Effector memory CD4-positive, alpha-beta T cell (primary cell): Measurements from ENCODE around the gene KLHL29.

Experiments used
- DNase-seq, 3 donors: peaks; one replicate each; pipeline ENCODE4 v3.0.0-alpha.2; 2020
- H3K27ac ChIP-seq: 2 replicates; pipeline ENCODE4 v1.7.0; 2013; ENCODE audit warnings: mild to moderate bottlenecking, low read length, moderate library complexity; ENCODE audit not compliant: insufficient read depth, poor library complexity, severe bottlenecking
- H3K27me3 ChIP-seq: replicated peaks from 2 replicates; pipeline ENCODE4 v1.7.0; 2013; ENCODE audit warnings: mild to moderate bottlenecking, low read length; ENCODE audit not compliant: insufficient read depth, control insufficient read depth, poor library complexity, severe bottlenecking
- H3K36me3 ChIP-seq: 2 replicates; pipeline ENCODE4 v1.7.0; 2013; ENCODE audit warnings: mild to moderate bottlenecking, low read length, moderate library complexity; ENCODE audit not compliant: control insufficient read depth, insufficient read depth
- H3K4me1 ChIP-seq: 2 replicates; pipeline ENCODE4 v1.7.0; 2013; ENCODE audit warnings: low read length, mild to moderate bottlenecking; ENCODE audit not compliant: control insufficient read depth, insufficient read depth, poor library complexity, severe bottlenecking
- H3K4me3 ChIP-seq: 2 replicates; pipeline ENCODE4 v1.7.0; 2013; ENCODE audit warnings: low read length, low read depth, mild to moderate bottlenecking; ENCODE audit not compliant: insufficient read depth, poor library complexity, severe bottlenecking
- H3K9me3 ChIP-seq: 2 replicates; pipeline ENCODE4 v1.7.0; 2013; ENCODE audit warnings: mild to moderate bottlenecking, low read length, moderate library complexity; ENCODE audit not compliant: control insufficient read depth

KLHL29 gene

DNA sequence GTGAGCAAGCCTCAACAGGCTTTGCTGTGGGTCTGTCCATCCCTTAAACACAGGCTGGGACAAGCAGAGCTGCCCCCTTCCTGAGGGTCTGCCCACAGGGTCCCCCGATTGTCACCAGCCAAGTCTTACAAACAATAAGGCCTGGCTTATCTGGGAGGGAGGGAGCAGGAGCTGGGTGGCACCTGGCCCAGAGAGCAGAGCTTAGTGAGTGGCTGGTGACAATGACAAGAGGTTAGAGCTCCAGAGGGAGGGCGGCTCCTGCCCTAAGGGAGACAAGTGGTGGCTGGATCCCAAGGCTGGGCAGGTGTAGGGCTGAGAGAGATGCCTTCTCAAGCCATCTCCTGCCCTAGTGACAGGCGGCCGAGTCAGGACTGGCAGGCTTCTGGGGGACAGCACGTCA is 125.5 kb downstream of the KLHL29 start:
- DNase-seq: no peak
- Histone ChIP-seq H3K4me3 (no peak overlapping the region), H3K9me3 (no peaks in the 10 kb centered on the region), H3K27ac (no peak overlapping the region), H3K36me3 (no peaks in the 10 kb centered on the region), H3K27me3 (no peaks in the 10 kb centered on the region), H3K4me1 (no peaks in the 10 kb centered on the region)

DNA sequence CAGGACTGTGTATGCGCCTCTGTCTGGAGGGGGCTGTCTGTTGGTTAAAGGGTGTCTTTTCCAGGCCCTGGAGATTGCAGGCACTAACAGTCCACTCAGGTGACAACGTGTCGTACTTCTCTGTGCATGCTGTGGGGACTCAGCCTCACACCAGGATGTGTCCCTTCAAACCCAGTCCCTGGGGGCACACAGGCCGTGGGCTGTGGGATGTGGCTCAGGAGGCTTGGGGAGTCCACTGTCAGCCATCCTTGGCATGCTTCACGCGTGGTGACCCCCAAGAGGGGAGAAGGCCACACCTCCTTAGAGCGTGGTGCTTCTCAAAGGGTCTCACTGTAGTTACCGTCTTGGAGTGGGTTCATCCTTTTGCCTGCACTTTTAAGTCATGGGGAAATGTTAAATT is 127.8 kb downstream of the KLHL29 start:
- no peak for DNase-seq
- no peaks in the 10 kb centered on the region for H3K27me3 ChIP-seq
- no peaks in the 10 kb centered on the region for H3K4me1 ChIP-seq
- H3K27ac ChIP-seq: no peak overlapping the region
- no peaks in the 10 kb centered on the region for H3K9me3 ChIP-seq
- H3K36me3 ChIP-seq: no peaks in the 10 kb centered on the region
- H3K4me3 ChIP-seq: no peak overlapping the region

DNA sequence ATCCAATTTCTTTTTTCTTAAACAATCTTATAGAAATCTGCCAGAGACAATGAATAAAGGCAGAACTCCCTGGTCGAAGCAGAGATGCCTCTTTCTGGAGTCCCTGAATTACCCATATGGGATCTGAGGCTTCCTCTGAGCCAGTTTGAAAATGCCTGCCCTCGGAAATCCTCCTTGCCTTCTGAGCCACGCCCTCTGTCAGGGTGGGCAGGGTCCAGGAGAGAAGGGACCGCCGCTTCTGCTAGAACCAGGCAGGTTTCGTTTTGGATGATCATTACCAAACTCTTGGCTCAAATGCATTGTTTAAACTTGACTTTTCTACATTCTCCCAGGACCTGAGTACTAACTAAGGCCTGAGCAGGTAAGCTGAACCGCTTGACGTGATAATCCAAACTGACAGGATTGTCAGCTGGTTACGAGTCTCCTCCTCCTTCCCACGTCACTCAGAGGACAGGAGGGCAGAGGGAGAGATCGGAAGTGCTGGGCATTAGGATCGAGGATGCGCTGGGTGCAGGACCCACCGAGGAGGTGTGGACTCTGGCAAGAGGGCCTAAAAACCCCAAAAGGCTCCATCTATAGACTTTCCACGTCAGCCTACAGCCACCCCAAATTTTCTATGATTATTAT is 128.4 kb downstream of the KLHL29 start:
- H3K9me3 ChIP-seq: no peaks in the 10 kb centered on the region
- H3K36me3 ChIP-seq: no peaks in the 10 kb centered on the region
- H3K27me3 ChIP-seq: no peaks in the 10 kb centered on the region
- H3K4me1 ChIP-seq: no peaks in the 10 kb centered on the region
- H3K27ac ChIP-seq: no peak overlapping the region
- H3K4me3 ChIP-seq: no peak overlapping the region
- no peak for DNase-seq

DNA sequence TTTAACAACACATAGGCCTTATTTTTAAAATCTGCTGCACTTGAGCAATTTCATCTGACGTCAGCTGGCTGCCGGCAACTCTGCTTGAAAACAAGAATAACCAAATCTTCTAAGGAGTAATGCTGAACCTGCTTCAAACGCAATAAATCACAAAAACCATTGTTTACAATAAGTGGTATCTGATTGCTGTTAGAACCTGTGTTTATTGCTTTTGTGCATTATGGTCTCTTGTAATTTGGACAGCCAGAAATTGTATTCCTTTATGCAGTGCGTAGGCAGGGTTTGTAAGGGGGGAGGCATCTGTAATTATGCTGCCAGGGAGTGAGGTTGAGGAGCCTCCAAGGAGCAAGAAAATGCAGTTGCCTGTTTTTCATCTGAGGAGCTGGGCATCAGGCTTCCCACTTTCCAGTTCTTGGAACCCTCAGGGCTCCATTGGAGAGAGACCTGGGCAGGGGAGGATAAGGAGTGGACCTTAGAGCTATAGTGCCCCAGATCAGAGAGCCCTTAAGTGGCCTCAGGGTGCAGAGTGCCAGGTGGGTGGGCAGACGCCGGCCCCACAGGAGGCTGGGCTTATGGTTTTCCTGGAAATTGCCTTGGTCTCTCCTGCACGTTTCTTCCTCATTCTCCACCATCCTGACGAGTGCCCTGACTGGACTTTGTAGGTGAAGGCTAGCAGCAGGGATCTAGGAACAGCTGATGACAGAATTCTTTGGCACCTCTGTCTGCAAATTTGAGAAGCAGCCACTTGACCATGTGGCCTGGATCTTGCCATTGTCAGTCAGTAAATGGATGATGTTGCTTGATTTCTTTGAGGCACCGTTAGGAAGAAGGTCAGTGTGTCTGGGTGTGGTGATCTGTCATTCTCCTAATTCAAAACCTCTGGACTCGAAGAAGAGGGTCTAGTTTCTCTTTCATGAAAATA is 129.2 kb downstream of the KLHL29 start:
- H3K36me3 ChIP-seq: no peaks in the 10 kb centered on the region
- H3K9me3 ChIP-seq: no peaks in the 10 kb centered on the region
- H3K4me3 ChIP-seq: no peak overlapping the region
- H3K4me1 ChIP-seq: no peaks in the 10 kb centered on the region
- H3K27ac ChIP-seq: no peak overlapping the region
- H3K27me3 ChIP-seq: no peaks in the 10 kb centered on the region
- no peak for DNase-seq

DNA sequence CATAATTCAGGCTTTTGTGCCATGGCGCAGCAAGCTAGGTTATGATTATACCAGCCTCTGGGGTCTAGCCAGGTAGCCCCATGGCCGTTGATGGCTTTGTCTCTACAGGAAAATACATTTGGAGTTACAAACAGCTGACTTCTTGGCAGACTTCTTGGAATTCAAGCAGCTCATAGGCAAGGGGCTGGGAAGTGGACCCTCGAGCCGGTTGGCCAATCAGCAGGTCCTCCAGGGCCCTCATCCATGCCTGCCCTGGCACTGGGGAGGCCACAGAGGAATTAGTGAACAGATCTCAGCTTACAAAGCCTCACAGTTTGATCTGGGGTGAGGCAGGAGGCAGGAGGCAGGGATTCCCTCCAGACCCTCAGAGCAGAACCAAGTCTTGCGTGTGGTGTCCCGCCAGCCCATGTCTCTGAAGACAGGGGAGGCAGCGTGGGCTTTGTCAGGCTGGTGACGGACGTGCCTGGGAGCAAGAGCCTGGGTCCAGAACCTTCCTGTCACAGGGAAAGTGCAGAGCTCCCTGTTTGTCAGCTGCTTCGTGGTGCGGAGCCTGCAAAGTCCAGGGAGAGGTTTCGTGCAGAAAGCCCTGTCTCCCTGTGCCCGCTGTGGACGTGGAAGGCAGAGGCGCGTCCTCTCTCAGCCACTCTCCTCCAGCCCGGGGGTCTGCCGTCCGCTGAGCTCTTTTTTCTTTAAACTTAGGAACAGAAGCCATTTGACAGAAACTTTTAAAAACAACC is 131.7 kb downstream of the KLHL29 start:
- no peak for DNase-seq
- Histone ChIP-seq H3K36me3 (no peaks in the 10 kb centered on the region), H3K9me3 (no peaks in the 10 kb centered on the region), H3K4me1 (no peaks in the 10 kb centered on the region), H3K4me3 (no peak overlapping the region), H3K27me3 (no peaks in the 10 kb centered on the region), H3K27ac (no peak overlapping the region)

DNA sequence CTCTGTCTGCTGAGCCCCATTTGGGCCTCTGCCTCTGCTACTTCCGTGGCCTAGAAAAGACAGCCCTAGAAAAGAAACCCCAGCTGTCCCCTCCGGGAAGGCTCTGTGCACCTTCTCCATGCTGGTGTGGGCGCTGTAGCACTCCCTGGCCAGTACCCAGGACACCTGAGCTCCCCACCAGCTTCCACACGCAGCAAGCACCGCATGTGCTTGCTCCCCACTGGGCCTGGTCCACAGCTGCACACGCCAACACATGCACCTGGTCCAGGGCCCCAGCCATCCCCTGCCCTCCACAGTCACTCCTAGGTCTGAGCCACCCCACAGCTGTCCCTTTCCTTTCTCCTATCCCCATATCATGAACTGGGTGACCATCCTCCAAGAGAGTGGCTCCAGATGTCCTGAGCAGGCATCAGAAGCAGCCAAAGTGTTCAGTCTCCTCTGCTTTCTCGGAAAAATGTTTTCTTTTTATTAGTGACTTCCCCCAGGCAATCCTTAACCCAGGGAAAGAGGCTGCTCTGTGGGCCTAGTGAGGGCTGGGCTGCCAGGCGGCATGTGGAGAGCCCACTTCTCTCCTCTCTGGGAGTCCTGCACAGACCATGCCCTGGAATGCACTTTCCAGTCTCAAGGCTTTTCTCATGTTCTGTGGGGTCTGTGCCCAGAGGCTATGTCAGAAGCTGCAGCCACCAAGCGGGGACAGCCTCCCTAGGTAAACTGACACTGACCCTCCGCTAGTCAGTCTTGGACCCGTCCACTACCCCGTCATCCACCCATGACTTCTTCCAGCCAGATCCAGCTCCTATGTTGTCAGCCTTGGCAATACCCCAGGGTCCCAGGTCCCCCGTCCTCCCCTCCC is 133.7 kb downstream of the KLHL29 start:
- Histone ChIP-seq H3K4me1 (no peaks in the 10 kb centered on the region), H3K36me3 (no peaks in the 10 kb centered on the region), H3K27me3 (no peaks in the 10 kb centered on the region), H3K4me3 (no peak overlapping the region), H3K27ac (no peak overlapping the region), H3K9me3 (no peaks in the 10 kb centered on the region)
- no peak for DNase-seq

DNA sequence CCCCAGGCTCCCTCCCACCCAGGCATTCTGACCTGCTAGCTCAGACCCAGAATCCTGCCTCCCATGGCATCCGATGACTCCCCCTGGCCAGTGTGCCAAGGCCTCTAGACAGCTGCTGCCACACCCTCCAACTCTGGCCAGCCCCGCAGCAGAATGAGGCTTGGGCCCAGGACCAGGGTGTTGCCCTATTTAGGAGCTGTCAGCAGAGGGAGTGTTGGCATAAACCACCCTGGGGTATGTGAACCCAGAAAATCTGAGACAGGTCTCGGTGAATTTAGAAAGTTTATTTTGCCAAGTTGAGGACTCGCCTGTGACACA is 134.3 kb downstream of the KLHL29 start:
- DNase-seq: no peak
- Histone ChIP-seq H3K4me3 (no peak overlapping the region), H3K27me3 (no peaks in the 10 kb centered on the region), H3K36me3 (no peaks in the 10 kb centered on the region), H3K27ac (no peak overlapping the region), H3K9me3 (no peaks in the 10 kb centered on the region), H3K4me1 (no peaks in the 10 kb centered on the region)

DNA sequence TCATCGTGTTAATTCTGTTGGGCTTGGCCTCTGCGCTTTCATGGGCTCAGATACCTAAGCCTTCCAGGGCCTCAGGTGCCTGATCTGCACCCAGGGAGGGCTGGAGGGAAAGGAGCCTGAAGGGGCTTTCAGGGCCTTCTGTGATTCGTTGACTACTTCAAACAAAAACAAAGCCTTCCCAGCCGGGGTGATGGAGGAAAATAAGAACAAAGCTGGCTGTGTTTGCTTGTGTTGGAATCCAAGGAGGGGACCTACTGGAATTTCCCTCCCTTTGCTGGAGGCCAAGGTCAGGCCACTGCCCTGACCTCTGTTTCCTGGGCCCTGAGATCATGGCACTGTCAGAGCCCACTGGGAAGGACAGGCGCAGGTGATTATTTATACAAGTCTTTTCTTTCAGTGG is 135.3 kb downstream of the KLHL29 start:
- Histone ChIP-seq H3K27me3 (no peaks in the 10 kb centered on the region), H3K4me3 (no peak overlapping the region), H3K4me1 (no peaks in the 10 kb centered on the region), H3K36me3 (no peaks in the 10 kb centered on the region), H3K27ac (no peak overlapping the region), H3K9me3 (no peaks in the 10 kb centered on the region)
- DNase-seq: no peak

DNA sequence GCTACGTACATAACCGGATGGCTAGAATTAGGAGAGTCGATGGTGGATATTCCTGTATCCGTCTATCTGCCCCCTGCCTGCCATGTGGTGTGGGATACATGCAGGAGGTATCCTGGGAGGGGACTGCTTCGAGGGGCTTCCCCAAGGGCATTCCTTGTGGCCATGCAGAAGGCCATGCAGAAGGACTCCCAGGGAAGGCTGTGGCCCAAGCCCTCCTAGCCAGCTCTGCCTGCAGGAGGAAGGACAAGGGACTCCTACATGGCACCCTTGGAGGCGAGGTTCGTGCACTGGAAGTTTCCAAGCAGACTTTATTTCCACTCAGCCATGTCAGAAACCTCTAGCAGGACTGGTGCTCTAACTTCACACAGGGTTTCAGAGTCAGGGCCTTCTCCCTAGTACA is 136.1 kb downstream of the KLHL29 start:
- Histone ChIP-seq H3K27me3 (no peaks in the 10 kb centered on the region), H3K4me3 (no peak overlapping the region), H3K9me3 (no peaks in the 10 kb centered on the region), H3K27ac (no peak overlapping the region), H3K36me3 (no peaks in the 10 kb centered on the region), H3K4me1 (no peaks in the 10 kb centered on the region)
- no peak for DNase-seq
